Activated T-cell treated with anti-CD3 and anti-CD28 coated beads, Interleukin-2, amount 50 U/mL, for 4 hours (primary cell): ENCODE results near the gene HEBP1. TPM values are rescaled to one million over a fixed set of nuclear protein-coding genes. Genes with fewer than 3 reads are reported as not detected.

Experiments used
- ATAC-seq, 2 donors: fragments of 200-7000 bp; cut with Tn5 transposase; one replicate each; pipeline ENCODE4 v1.10.0; 2021
- DNase-seq: peaks from one replicate; pipeline ENCODE4 v3.0.0-alpha.2; 2020
- H3K27me3 Mint-ChIP-seq: one replicate; pipeline ENCODE4 v1.8.0; 2021; ENCODE audit warnings: low read depth, mixed read lengths
- H3K36me3 Mint-ChIP-seq: one replicate; pipeline ENCODE4 v1.8.0; 2022; ENCODE audit warnings: mixed read lengths; ENCODE audit not compliant: insufficient read depth
- H3K4me1 Mint-ChIP-seq: one replicate; pipeline ENCODE4 v1.8.0; 2021; ENCODE audit warnings: low read depth, mixed read lengths
- H3K4me3 Mint-ChIP-seq: one replicate; pipeline ENCODE4 v1.8.0; 2021; ENCODE audit warnings: mild to moderate bottlenecking, moderate library complexity, mixed read lengths
- H3K9me3 Mint-ChIP-seq: one replicate; pipeline ENCODE4 v1.8.0; 2021; ENCODE audit warnings: mixed read lengths
- total RNA-seq, 3 donors: library from RNA; stranded (reverse); gene quantifications; one replicate each; pipeline ENCODE4 v1.2.1, GENCODE V29; 2021

HEBP1 gene
- total RNA-seq, 3 donors from 2014 or later, result 9.0 to 10.6 (median 10.3) TPM

GRCh38 chr12:12965836-12966235 is 34.2 kb downstream of the HEBP1 start:
- Mint-ChIP-seq H3K4me3 (no peak overlapping the region), H3K9me3 (no peaks in the 10 kb centered on the region), H3K4me1 (no peaks in the 10 kb centered on the region), H3K27me3 (no peaks in the 10 kb centered on the region), H3K36me3 (peaks cover 10% of the 10 kb centered on the region)
- DNase-seq (no peak), ATAC-seq (no peak)

DNA sequence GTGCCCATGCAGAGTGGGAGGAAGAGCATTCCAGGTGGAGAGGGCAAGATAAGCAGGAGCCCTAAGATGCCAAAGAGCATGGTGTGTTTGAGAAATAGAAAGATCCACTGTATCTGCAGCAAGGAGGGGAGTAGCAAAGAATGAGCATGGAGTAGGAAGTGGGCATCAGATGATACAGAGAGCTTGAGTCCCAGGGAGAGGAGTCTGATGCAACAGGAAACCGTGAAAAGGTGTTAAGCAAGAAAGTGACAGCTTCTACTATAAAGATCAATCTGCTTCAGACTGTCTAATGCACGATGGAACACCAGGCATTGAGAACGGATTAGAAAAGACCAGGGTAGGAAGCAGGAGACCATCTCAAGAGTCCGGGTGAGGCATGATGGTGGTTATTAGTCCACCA is 35.8 kb downstream of the HEBP1 start:
- Mint-ChIP-seq H3K4me3 (no peak overlapping the region), H3K9me3 (no peaks in the 10 kb centered on the region), H3K36me3 (peaks cover 10% of the 10 kb centered on the region), H3K27me3 (no peaks in the 10 kb centered on the region), H3K4me1 (no peaks in the 10 kb centered on the region)
- no peak for DNase-seq
- no peak for ATAC-seq

- Mint-ChIP-seq H3K27me3 (no peaks in the 10 kb centered on the region), H3K4me3 (no peak overlapping the region), H3K4me1 (no peaks in the 10 kb centered on the region), H3K36me3 (no peaks in the 10 kb centered on the region), H3K9me3 (no peaks in the 10 kb centered on the region)
- DNase-seq (no peak), ATAC-seq (no peak)
Measured at GRCh38 chr12:12960639-12961209, 39.3 kb downstream of the HEBP1 start.

- H3K9me3 Mint-ChIP-seq, result no peaks in the 10 kb centered on the region
- H3K4me3 Mint-ChIP-seq, result no peak overlapping the region
- DNase-seq, result no peak
- no peak for ATAC-seq
- H3K27me3 Mint-ChIP-seq, result no peaks in the 10 kb centered on the region
- H3K4me1 Mint-ChIP-seq, result no peaks in the 10 kb centered on the region
- H3K36me3 Mint-ChIP-seq, result no peaks in the 10 kb centered on the region
Measured at GRCh38 chr12:12958886-12959285, 41.2 kb downstream of the HEBP1 start.

DNA sequence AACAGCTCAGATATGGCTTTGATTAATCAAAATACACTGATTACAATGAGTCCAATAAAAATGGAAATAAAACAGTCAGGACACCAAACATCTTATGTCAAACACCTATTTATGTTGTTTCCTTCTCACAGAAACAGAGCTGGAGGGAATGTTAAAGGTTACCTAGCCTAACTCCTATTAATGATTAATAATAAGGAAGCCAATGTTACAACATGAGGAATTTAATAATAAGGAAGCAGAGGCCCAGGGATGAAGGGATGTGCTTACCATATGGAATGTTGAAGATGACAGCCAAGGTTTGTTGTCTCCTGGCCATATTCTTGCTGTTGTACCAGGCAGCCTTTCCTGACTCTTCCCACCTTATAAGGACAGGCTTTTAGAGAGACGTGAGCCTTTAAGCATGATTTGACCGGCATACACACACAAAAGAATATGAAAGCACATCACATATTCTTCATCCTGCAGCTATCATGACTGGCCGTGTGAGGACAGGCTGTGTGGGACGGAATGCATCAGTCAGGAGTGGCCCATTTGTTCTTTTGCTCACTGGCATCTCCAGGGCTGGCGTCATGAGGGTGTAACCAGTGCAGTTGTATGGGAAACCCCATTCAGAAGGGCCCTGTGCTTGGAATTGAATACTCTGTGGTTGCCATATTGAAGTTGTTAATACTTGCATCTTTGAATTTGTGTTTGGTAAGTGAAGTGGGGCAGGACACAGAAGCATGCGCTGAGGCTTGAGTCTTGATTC is 45.0 kb downstream of the HEBP1 start:
- no peak for DNase-seq
- Mint-ChIP-seq H3K4me3 (no peak overlapping the region), H3K36me3 (no peaks in the 10 kb centered on the region), H3K9me3 (no peaks in the 10 kb centered on the region), H3K27me3 (peaks cover 2% of the 10 kb centered on the region), H3K4me1 (no peaks in the 10 kb centered on the region)
- ATAC-seq, result no peak

DNA sequence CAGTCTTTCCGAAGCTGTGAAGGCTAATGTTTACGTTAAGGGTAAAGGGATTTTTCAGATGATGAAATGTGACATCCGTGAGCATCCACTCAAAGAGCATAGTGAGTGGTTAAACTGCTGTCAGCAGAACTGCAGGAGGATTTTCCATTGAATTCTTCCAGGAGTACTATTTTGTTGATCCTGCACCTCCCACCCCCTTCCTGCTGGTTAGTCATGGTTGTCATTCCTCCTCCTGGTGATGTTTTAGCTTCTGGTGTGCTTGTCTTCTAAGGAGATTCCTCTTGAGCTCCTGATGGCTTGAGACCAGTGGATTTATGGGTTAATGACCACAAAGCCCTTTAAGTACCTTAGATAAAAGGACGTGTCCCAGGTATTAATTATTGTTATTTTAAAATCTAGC is 45.7 kb downstream of the HEBP1 start:
- H3K9me3 Mint-ChIP-seq, result no peaks in the 10 kb centered on the region
- peaks cover 5% of the 10 kb centered on the region for H3K27me3 Mint-ChIP-seq
- ATAC-seq, result no peak
- no peaks in the 10 kb centered on the region for H3K4me1 Mint-ChIP-seq
- no peak for DNase-seq
- no peaks in the 10 kb centered on the region for H3K36me3 Mint-ChIP-seq
- H3K4me3 Mint-ChIP-seq, result no peak overlapping the region

- no peak for ATAC-seq
- H3K4me1 Mint-ChIP-seq, result no peaks in the 10 kb centered on the region
- no peaks in the 10 kb centered on the region for H3K9me3 Mint-ChIP-seq
- no peak within 1 kb of the TSS for H3K4me3 Mint-ChIP-seq
- no peak for DNase-seq
- H3K36me3 Mint-ChIP-seq, result no peaks in the 10 kb centered on the region
- peaks cover 5% of the 10 kb centered on the region for H3K27me3 Mint-ChIP-seq
Measured at GRCh38 chr12:12952036-12952435, 48.0 kb downstream of the HEBP1 start, which contains the start of gene GPRC5D. Gene GPRC5D (minus strand): TSS chr12:12952170. CDS start chr12:12950384, 1,786 bp downstream.

DNA sequence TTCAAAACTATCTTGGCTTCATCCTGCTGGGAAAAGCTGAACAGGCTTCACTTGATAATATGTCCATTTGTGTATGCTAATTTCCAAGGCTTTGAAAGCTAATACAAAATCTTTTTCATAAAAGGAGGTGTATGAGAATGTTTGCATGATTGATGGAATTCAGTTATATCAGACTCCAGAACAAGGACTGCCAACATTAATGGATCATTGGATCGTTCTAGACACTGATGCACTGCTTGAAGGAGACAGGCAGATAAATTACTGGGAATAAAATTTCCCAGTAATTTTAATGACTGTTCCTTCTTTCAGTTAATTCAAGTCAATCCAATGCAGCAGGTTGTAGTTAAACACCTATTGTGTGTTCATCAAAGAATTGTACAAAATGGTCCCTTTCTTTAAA is 48.6 kb downstream of the HEBP1 start:
- Mint-ChIP-seq H3K4me1 (no peaks in the 10 kb centered on the region), H3K36me3 (no peaks in the 10 kb centered on the region)

DNA sequence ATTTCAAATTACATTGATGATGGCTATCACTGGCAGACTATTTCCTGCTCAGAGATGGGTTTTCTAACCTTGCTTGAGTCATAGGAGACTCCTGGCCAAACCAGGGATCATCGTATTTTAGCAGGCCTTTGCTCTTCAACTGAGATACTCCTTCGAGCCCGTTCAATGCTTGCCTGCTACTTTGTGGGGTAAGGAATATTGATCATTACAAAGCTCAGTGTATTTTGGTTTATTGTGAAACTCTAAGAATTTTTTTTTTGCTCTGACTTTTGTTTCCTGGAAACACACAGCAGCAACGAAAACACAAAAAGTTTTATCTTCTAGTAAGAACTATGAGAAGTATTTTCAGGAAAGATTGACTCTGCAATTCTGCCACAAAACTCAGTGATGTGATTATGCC is 52.2 kb downstream of the HEBP1 start:
- no peaks in the 10 kb centered on the region for H3K9me3 Mint-ChIP-seq
- no peaks in the 10 kb centered on the region for H3K36me3 Mint-ChIP-seq
- ATAC-seq, result no peak
- H3K4me3 Mint-ChIP-seq, result no peak overlapping the region
- H3K27me3 Mint-ChIP-seq, result peaks cover 2% of the 10 kb centered on the region
- no peak for DNase-seq
- no peaks in the 10 kb centered on the region for H3K4me1 Mint-ChIP-seq

More for the DNA sequence above, 48.6 kb downstream of the HEBP1 start:
- ATAC-seq (no peak), DNase-seq (no peak)
- Mint-ChIP-seq H3K27me3 (peaks cover 5% of the 10 kb centered on the region), H3K4me3 (no peak overlapping the region), H3K9me3 (no peaks in the 10 kb centered on the region)

DNA sequence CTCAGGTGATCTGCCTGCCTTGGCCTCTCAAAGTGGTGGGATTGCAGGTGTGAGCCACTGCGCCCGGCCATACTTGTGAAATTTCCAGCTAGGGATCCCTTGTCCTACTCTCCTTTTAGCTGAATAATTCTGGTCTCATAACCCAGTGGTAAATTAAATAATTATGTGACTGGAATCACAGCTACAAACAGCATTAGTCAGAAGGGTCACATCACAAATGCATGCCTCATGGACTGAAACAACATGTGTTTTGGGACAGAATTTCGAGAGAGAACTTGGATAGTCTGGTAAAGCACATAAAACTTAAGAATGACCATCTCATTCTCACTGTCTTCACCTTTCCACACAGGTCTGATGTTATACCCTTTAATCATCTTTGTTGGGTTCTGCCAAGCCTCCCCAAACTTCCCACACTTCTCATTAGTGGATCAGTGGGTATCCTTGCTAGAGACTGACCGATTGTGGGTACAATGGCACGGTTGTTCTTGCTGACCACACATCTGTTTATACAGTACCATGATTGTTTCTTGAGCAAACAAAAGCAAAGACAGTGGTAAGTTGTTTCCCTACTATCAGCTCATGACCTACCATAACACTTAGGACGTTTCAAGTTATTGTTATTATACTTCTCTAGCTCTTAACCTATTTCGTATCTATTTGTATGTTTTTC is 53.2 kb downstream of the HEBP1 start:
- DNase-seq (no peak), ATAC-seq (no peak)
- H3K36me3 Mint-ChIP-seq, result no peaks in the 10 kb centered on the region
- H3K9me3 Mint-ChIP-seq, result no peaks in the 10 kb centered on the region
- H3K4me1 Mint-ChIP-seq, result no peaks in the 10 kb centered on the region
- no peak overlapping the region for H3K4me3 Mint-ChIP-seq
- H3K27me3 Mint-ChIP-seq, result peaks cover 2% of the 10 kb centered on the region

DNA sequence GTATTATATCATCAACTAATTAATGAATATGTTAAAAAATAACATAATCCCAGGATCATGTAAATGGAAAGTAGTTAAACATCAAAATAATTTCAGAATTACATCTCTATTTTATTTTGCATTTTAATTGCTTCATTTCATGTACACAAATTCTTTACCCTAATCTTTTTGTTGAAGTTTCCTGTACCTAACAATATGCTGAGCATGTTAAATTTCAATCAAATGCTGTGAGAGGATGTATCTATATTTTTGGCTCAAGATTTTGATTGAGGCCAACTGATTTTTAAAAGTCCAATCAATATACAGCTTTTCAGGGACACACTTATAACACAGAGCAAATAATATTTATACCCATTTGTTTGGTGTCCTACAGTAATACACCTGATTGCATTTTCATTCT is 54.5 kb downstream of the HEBP1 start:
- Mint-ChIP-seq H3K36me3 (no peaks in the 10 kb centered on the region), H3K27me3 (peaks cover 2% of the 10 kb centered on the region), H3K4me1 (no peaks in the 10 kb centered on the region), H3K4me3 (no peak overlapping the region), H3K9me3 (no peaks in the 10 kb centered on the region)
- ATAC-seq (no peak), DNase-seq (no peak)

DNA sequence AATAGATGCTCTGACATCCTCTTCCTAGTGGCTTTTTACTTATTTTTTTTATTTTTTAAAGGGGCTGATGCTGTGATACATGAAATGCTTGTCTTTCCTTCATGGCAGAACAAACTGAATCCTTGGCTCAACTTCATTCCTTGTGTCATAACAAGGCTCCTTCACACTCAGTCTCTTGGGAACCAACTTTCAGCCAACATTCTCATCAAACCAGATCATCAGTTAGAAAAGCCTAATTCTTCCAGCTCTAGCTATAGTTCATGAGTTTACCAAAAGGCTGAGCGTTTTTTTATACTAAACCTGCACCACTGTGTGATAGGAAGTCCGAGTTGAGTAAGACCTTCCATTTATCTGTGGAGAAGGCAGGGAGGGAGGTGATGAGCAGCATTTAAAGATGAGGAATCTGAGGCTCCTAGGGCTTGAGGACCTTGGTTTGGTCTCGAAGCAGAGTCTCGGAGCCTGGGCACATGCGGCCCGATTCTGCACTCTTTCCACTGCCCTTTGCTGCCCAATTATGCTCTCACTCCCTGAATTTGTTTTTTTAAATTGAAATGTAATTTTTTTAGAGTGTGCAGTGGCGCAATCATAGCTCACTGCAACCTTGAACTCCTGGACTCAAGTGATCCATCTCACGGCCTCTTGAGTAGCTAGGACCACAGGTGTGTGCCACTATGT is 56.3 kb downstream of the HEBP1 start:
- no peak overlapping the region for H3K4me3 Mint-ChIP-seq

GRCh38 chr12:12941450-12942350 is 58.4 kb downstream of the HEBP1 start:
- Mint-ChIP-seq H3K4me3 (no peak overlapping the region), H3K4me1 (no peaks in the 10 kb centered on the region), H3K9me3 (no peaks in the 10 kb centered on the region), H3K27me3 (peaks cover 4% of the 10 kb centered on the region), H3K36me3 (no peaks in the 10 kb centered on the region)
- ATAC-seq (no peak), DNase-seq (no peak)

More for the DNA sequence above, 56.3 kb downstream of the HEBP1 start:
- no peak for ATAC-seq
- no peaks in the 10 kb centered on the region for H3K27me3 Mint-ChIP-seq
- no peaks in the 10 kb centered on the region for H3K4me1 Mint-ChIP-seq
- no peaks in the 10 kb centered on the region for H3K9me3 Mint-ChIP-seq
- no peaks in the 10 kb centered on the region for H3K36me3 Mint-ChIP-seq
- DNase-seq, result no peak

DNA sequence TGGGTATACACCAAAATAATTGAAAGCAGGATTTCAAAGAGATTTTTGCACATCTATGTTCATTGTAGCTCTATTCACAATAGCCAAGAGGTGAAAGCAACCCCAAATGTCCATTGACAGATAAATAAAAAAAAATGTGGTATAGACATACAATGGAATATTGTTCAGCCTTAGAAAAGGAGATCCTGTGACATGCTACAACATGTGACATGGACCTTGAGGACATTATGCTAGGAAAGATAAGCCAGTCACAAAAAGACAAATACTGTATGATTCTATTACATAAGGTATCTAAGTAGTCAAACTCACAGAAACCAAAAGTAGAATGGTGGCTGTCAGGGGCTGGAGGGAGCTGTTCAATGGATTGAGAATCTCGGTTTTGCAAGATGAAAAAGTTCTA is 60.2 kb downstream of the HEBP1 start:
- ATAC-seq, result no peak
- Mint-ChIP-seq H3K27me3 (peaks cover 4% of the 10 kb centered on the region), H3K4me1 (no peaks in the 10 kb centered on the region), H3K4me3 (no peak overlapping the region), H3K36me3 (no peaks in the 10 kb centered on the region), H3K9me3 (no peaks in the 10 kb centered on the region)
- no peak for DNase-seq
